Kidney glomerular epithelial cell (primary cell): Measurements from ENCODE around the gene CRCP.
"Not testable (repeated sequence)": the region's sequence is repeated elsewhere in the genome, so short reads cannot be mapped to it uniquely, and the experiment has no call there.

Experiments used
- DNase-seq: peaks from one replicate; lab custom pipeline; 2025; lab: John Stamatoyannopoulos, UW

Gene CRCP

DNA sequence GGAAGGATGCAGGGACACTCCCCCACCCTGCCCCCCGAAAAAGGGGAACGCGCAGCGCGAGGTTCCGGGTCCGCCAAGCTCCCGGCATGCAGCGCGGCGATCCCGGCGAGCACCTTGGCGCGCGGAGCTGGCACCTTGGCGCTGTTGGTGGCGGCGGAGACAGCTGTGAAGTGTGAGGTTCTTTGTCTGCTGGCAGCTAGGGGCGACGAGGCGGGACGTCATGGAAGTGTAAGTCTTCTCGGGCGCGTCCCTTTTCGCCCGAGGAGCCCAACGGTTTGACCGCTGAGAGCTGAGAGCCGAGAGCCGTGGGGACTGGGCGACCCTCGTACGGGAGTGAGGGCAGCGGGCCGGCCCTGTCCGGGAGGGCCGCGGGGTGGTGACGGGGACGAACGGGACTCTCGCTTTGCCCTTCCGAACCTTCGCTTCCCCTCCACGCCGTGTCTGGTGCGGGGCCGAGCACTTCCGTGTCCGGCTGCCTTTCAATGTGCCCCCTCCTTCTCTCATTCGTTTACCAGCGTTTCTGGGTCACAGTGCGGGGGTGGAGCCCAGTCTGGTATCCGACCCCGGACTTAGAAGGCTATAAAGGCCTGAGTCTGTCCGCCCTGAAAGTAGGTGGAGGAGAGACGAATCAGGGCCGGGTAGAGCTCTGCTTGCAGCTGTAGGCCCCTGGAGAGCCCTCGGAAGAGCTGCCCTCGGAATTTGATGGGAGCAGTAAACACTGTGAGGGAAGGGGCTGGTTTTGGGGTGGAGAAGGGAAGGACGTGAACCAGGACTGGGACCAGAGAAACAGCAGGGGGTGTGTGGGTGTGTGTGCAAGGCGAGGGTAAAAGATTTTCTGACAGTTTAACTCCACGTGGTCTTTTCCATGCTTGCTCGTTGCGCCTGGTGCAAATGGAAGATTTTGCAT lies at the start of gene CRCP:
Gene CRCP (plus strand): TSS at position 105 of the 907 bp plus-strand sequence. CDS start 116 bp downstream, at position 221.
- DNase-seq, result peak; percentile 77

DNA sequence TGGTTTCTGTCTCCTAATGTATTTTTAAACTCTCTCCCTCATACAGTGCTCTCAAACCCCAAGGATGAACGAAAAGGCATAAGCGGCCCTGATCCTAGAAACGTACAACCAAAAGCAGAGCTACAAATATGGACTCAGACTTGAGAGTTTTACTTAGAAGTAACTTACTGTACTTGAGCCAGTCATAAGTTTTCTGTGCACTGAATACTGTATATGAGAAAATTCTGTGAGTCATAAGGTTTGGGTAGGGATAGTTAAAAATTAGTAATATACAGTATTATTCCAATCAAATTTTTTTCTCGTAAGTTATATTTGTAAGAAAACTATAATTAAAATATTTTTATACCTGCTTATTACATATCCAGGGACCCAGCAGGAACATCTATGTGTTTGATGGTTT lies 44.9 kb upstream of the CRCP start:
- DNase-seq, result no peak

DNA sequence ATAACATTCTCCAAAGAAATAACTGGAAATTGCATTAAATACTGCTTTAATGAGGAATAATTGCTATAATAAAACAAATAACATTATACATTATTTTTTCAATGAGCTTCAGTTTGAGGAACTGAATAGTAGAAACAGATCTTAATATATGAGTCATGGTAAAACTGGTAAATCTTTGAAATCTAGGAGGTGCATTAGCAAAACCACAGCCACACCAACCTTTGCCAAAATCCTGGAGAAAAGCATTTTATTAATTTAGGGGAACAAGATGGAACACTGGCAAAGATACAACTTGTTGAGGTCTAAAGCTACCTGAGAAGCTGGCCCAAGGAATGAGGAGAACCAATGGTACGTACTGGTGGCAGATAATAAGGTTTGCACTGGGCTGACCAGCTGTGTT lies 44.4 kb upstream of the CRCP start:
- DNase-seq, result no peak

DNA sequence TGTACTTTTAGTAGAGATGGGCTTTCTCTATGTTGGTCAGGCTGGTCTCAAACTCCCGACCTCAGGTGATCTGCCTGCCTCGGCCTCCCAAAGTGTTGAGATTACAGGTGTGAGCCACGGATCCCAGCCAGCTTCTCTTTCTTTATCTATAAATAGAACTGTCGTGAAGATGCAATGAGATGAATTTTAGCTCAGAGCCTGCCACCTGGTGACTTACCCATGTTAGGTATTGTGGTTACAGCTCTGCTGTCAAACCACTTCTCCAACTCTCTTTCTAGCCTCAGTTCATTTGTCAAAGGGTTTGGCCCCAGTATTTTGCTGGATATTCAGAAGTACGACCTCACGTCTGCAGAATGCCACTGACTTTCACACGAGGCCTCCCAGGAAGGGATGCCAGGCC lies 42.4 kb upstream of the CRCP start:
- not testable (repeated sequence) for DNase-seq

DNA sequence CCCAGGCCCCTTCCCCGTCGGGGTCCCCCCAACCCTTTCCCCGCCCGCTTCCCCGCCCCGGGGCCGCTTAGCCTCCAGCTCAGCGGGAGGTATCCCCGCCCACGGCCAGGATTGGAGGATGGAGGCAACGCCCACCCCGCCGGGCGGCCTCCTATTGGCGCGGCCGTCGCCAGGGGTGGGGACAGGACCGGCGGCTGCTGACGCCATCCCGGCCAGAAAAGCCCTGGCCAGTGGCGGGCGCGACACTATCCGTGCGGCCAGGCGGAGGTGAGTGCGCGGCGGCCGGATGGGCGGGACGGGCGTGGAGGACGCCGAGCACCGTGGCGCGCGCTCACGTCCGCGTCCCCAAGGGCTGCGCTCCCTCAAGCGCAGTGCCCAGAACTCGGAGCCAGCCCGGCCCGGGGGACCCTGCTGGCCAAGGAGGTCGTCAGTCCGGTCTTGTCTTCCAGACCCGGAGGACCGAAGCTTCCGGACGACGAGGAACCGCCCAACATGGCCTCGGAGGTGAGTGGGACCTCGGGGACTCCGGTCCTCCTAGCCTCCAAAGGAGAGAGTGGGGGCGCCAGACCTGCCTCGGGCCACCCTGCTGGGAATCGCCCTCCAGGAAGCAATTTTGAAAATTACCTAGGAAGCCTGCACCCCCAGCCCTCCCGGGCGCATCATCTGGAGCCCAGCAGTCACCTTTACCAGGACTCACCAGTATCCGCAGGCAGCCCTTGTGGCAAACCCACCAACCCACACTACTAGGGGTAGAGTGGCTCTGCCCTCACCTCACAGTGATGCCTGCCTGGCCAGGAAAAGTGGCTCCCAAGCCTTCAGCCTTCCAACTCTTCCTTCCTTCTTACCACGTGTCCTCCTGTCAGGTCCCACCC lies 38.8 kb upstream of the CRCP start, which contains the start of gene ASL:
Gene ASL (plus strand): TSS at position 230 of the 872 bp plus-strand sequence. CDS start 263 bp downstream, at position 493.
- peak; percentile 78 for DNase-seq

DNA sequence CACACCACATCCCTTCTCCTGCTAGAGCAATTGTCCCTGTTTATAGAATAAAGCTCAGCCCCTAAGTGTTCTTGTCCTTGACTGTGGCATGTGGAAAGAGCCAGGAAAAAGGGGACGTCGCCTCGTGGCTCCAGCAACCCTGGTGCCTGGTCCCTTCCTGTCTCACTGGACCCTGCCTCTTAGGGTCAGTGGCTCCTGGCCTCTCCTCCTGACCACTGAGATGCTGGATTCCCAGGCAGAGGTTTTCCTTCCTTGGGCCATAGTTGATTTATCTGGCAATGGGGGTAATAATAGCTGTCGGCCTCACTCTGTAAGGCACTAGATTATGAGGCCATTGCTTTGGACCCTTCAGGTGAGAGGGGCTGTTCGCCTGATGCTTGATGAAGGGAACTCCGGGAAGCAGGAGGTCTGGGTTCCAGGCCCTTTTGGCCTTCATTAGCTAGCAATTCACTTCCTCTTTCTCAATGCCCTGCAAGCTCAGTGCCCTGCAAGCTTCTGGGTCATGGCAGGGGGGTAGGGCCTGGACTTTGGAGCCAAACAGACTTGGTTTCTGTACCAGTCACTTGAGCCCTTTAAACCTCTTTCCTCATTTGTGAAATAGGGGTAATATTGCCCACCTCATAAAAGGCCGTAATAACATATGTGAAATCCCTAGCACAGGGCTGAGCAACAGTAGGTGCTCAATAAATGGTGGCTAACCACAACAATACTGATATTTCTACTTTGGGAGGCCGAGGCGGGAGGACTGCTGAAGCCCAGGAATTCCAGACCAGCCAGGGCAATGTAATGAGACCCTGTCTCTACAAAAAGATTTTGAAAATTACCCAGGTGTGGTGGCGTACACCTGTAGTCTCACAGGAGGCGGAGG lies 38.0 kb upstream of the CRCP start:
- no peak for DNase-seq

DNA sequence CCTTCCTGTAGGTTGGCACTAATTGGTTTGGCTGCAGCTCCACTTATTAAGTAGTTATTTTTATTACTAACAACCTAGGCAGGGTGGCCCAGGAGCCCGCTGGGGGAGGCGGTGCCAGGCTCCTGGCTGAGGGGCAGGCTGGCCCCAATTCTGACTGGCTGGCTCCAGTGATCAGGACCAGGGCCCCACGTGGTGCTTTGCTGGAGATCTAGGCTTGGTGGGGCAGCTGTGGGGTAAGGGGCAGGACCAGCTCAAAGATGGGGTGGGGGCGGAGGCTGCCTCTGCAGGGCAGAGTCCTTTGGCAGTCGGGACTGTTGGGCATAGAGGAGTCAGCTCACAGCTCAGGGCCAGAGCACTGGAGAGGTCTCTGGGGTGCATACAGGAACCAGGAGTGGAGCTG lies 36.6 kb upstream of the CRCP start:
- no peak for DNase-seq

DNA sequence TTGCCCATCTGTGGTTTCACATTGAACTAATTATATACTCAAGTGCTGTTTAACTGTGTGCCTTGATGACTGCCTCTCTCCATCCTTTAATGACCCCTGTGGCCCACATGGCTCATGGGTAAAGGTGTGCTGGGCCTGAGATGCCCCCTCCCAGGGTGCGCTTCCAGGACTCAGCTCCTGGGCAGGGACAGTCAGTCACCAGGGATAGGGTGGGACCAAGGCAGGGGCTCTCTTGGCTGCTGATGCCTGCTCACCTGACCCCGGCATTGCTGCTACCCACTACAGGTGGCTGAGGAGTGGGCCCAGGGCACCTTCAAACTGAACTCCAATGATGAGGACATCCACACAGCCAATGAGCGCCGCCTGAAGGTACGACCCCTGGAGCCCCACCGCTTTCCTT lies 32.6 kb upstream of the CRCP start:
- DNase-seq, result no peak

DNA sequence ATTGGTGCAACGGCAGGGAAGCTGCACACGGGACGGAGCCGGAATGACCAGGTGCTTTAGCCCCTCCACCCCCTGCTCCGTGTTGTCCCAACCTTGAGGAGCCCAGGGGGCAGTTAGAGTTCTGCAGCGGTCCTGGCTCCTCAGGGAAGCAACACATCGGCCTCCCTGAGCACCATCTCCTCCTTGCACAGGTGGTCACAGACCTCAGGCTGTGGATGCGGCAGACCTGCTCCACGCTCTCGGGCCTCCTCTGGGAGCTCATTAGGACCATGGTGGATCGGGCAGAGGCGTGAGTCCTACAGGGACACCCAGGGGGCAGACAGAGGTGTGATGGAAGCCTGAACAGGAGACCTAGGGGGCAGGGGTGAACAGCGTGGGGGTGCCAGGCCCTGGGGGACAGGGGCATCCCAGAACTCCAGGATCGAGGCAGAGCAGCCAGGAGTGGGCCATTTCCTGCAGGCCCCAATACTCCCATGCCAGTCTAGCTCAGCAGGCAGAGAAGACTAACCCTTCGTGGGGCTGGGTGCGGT lies 31.7 kb upstream of the CRCP start:
- no peak for DNase-seq

DNA sequence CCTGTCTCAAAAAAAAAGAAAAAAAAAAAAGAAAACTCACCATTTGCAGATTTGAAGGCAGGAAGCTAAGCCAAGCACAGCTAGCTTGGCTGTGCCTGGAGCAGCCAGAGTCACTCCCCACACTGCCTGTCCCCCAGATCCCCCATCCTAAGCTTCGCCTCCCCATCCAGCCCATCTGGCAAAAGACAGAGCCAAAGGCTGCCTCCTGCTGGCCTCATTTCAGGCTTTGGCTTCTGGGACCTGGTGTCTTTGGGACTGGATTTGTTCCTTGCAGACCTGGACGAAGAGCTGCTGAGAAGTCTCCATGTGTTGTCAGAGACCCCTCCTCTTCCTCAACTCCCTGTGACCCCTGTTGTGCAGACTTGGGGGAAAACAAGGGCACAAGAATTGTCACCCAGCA lies 31.0 kb upstream of the CRCP start:
- DNase-seq, result no peak

DNA sequence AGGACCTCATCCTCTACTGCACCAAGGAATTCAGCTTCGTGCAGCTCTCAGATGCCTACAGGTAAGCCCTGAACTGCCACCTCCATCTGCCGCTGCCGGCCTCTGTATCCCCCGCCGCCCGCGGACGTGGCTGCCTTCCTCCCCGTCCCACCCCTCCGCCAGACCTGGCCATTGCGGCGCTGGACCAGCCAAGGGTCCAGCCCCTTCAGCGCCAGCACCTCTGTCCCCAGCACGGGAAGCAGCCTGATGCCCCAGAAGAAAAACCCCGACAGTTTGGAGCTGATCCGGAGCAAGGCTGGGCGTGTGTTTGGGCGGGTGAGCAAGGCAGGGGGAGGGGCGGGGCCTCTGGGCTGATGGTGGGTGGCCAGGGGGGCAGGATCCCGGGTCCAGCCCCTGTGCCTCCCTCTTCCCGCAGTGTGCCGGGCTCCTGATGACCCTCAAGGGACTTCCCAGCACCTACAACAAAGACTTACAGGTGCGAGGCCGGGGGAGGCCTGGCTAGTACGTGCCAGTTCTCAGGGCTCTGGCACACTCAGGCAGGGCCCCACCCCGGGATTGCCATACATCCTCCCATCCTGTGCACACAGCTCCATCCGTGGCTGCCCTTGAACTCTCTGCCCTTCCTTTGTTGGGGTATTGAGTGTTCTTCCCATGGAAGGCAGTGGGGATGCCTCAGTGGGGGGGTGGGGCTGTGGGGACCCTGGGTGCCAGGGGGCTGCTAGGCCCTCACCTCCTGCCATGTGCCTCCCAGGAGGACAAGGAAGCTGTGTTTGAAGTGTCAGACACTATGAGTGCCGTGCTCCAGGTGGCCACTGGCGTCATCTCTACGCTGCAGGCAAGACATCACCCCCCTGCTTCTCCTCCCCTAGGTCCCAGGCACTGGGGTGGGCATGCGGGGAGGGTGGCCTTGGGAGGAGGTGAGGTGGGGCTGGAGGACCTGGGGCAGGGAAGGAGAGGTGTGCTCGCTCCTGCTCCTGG lies 25.5 kb upstream of the CRCP start:
- DNase-seq, result no peak

DNA sequence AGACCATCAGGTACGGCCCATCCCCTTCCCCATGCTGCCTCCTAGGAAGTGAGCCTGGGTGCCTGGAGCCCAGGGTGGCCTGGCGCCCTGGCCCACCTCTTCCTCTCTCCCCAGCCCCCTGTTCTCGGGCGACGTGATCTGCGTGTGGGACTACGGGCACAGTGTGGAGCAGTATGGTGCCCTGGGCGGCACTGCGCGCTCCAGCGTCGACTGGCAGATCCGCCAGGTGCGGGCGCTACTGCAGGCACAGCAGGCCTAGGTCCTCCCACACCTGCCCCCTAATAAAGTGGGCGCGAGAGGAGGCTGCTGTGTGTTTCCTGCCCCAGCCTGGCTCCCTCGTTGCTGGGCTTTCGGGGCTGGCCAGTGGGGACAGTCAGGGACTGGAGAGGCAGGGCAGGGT lies 22.0 kb upstream of the CRCP start:
- no peak for DNase-seq

DNA sequence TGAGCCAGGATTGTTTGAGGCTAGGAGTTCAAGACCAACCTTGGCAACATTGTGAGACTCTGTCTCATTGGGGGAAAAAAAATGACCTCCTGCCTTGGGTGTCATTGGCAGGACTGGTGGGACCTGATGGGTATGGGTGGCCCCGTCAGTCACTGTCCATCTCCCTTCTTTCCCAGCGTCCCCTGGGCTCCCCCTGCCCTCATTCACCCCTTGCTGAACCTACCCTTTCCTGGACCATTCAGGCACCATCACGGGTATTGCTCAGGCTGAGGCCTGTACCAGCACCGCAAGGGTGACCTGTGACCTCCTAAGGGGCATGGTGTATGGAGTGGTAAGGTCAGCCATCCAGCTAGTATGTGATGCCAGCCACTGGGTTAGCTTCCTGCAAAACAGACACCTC lies 19.6 kb upstream of the CRCP start:
- no peak for DNase-seq

DNA sequence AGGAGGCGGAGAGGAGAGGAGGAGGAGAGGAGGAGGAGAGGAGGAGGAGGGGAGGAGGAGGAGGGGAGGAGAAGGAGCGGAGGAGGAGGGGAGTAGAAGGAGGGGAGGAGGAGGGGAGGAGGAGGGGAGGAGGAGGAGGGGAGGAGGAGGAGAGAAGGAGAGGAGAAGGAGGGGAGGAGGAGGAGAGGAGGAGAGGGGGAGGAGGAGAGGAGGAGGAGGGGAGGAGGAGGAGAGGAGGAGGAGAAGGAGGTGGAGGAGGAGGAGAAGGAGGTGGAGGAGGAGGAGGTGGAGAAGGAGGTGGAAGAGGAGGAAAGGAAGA lies 15.5 kb upstream of the CRCP start:
- DNase-seq, result no peak

DNA sequence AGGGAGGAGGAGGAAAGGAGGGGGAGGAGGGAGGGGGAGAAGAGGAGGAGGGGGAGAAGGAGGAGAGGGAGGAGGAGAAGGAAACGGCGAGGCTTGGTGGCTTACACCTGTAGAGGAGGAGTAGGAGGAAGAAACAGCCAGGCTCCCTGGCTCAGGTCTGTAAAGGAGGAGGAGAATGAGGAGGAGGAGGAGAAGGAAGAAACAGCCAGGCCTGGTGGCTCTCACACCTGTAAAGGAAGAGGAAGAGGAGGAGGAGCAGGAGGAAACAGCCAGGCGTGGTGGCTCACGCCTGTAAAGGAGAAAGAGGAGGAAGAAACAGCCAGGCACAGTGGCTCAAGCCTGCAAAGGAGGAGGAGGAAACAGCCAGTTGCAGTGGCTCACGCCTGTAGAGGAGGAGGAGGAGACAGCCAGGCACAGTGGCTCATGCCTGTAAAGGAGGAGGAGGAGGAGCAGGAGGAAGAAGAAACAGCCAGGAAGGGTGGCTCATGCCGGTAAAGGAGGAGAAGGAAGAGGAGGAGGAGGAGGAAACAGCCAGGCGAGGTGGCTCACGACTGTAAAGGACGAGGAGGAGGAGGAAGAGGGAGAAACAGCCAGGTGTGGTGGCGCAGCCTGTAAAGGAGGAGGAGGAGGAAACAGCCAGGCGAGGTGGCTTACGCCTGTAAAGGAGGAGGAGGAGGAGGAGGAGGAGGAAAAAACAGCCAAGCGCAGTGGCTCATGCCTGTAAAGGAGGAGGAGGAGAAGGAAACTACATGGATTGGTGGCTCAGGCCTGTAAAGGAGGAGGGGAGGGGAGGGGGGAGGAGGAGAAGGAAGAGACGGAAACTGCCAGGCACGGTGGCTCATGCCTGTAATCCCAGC lies 14.9 kb upstream of the CRCP start:
- DNase-seq, result peak; percentile 82

DNA sequence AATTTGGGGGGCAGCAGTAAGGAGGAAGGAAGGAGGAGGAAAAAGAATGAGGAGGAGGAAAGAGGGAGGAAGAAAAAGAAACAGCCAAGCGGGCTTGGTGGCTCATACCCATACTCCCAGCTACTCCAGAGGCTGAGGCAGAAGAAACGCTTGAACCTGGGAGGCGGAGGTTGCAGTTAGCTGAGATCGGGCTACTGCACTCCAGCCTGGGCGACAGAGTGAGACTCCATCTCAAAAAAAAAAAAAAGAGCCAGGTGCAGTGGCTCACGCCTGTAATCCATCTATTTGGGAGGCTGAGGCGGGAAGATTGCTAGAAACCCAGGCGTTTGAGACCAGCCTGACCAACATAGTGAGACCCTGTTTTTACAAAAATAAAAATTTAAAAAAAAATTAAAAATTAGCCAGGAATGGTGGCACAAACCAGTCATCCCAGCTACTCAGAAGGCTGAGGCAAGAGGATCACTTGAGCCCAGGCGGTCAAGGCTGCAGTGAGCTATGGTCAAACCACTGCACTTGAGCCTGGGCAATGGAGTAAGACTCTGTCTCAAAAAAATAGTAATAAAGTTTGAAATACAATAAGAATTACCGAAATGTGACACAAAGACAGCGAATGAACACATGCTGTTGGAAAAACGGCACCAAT lies 14.1 kb upstream of the CRCP start:
- DNase-seq, result no peak

DNA sequence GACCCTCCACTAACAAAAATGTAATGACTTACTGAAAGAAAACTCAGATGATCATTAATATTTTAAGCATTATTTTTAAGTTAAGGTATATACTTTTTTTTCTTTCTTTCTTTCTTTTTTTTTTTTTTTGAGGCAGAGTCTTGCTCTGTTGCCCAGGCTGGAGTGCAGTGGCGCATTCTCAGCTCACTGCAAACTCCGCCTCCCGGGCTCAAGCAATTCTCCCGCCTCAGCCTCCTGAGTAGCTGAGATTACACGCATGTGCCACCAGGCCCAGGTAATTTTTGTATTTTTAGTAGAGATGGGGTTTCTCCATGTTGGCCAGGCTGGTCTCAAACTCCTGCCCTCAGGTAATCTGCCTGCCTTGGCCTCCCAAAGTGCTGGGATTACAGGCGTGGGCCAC lies 12.5 kb upstream of the CRCP start:
- not testable (repeated sequence) for DNase-seq

DNA sequence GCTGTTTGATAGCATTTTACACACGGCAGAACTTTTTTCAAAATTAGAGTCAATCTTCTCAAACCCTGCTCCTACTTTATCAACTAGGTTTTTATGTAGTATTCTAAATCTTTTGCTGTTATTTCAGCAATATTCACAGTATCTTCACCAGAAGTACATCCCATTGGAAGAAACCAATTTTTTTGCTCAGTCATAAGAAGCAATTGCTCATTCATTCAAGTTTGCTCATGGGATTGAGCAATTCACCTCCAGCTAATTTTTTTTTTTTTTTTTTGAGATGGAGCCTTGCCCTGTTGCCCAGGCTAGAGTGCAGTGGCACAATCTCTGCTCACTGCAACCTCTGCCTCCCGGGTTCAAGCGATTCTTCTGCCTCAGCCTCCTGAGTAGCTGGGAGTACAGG lies 10.7 kb upstream of the CRCP start:
- DNase-seq, result not testable (repeated sequence)

DNA sequence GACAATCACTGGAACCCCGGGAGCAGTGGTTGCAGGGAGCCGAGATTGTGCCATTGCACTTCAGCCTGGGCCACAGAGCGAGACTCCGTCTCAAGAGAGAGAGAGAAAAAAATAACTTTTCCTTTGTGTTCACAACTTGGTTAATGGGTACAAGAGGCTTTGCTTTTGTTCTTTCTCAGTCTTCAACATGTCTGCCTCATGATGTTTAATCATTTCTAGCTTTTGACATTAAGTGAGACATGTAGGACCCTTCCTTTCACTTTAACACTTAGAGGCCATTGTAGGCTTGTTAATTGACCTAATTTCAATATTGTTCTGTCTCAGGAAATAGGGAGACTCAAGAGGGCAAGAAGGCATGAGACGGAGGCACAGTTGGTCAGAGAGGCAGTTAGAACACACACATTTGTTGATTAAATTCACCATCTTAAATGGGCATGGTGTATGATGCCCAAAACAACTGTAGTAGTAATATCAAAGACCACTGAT lies 9.3 kb upstream of the CRCP start:
- no peak for DNase-seq
